Memory B cell (primary cell): ENCODE results near the gene CYTH3.

Experiments used
- ATAC-seq: fragments of 150-1000 bp; cut with Tn5 transposase; 2 replicates; pipeline ENCODE4 v1.10.0; 2021; ENCODE audit warnings: low read depth, mild to moderate bottlenecking, moderate library complexity
- DNase-seq, 2 donors: peaks; one replicate each; pipeline ENCODE4 v3.0.0; 2022; ENCODE audit warnings: low spot score in 2 of 2
- H3K27ac Mint-ChIP-seq: one replicate; pipeline ENCODE4 v1.8.0; 2022; ENCODE audit warnings: mild to moderate bottlenecking, moderate library complexity, mixed read lengths
- H3K27me3 Mint-ChIP-seq: one replicate; pipeline ENCODE4 v1.8.0; 2022; ENCODE audit warnings: mixed read lengths
- H3K36me3 Mint-ChIP-seq: one replicate; pipeline ENCODE4 v1.8.0; 2022; ENCODE audit warnings: mild to moderate bottlenecking, mixed read lengths
- H3K4me1 Mint-ChIP-seq: one replicate; pipeline ENCODE4 v1.8.0; 2022; ENCODE audit warnings: mixed read lengths
- H3K4me3 Mint-ChIP-seq: one replicate; pipeline ENCODE4 v1.8.0; 2022; ENCODE audit warnings: mild to moderate bottlenecking, moderate library complexity, mixed read lengths
- H3K9me3 Mint-ChIP-seq: one replicate; pipeline ENCODE4 v1.8.0; 2022; ENCODE audit warnings: mixed read lengths

CYTH3 gene

DNA sequence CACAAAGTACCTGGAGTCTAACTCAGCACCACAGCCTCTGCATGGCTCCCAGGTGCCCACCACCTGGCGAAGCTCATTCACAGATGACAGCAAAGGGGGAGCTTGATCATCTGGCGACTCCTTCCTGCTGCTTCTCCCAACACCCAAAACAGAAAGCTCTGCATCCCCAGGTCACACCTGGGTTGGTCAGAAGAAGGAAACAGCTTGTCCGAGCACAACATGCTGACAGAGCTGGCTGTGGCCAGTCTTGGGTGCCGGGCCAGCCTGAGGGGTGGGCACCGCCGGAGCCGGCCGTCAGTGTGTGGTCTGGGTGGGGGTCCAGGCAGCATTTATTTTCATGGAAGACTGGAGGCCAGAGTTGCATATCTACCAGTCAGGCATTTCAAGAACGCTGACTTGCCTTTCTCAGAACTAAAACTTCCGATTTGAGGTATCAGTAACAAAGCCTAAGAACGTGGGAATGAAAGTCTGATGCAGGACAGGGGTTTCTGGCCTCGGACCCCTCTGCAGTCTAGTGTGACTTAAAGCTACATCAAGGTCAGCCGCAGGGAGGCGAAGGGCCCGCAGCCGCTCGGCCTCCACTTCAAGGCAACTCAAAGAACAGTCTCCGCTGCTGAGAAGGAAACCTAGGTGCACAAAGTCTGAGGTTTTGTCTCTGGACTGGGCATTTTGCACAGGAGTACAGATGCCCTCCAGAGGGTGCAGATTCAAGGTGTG, 109.6 kb downstream of the CYTH3 start:
- no peaks in the 10 kb centered on the region for H3K27me3 Mint-ChIP-seq
- DNase-seq (no peak), ATAC-seq (no peak)
- no peak overlapping the region for H3K27ac Mint-ChIP-seq
- H3K4me1 Mint-ChIP-seq, result peaks cover 5% of the 10 kb centered on the region
- no peak overlapping the region for H3K4me3 Mint-ChIP-seq
- H3K36me3 Mint-ChIP-seq, result peaks cover 5% of the 10 kb centered on the region
- no peaks in the 10 kb centered on the region for H3K9me3 Mint-ChIP-seq

DNA sequence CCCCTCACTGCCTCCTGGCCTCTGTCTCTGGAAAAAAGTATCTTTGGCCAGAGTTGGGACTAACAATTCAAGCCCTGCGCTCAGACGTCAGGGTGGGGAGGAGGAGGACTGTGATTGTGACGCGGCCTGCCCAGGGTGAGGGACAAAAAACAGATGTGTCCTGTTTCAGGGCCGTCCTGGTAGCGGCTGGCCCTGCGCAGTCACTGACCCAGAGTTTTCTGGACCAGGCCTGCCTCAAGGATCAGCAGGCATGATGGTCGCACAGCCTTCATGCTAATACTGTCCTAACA, 110.1 kb downstream of the CYTH3 start:
- Mint-ChIP-seq H3K4me1 (peaks cover 5% of the 10 kb centered on the region), H3K27me3 (no peaks in the 10 kb centered on the region), H3K4me3 (no peak overlapping the region), H3K27ac (no peak overlapping the region), H3K9me3 (no peaks in the 10 kb centered on the region), H3K36me3 (peaks cover 7% of the 10 kb centered on the region)
- no peak for DNase-seq
- no peak for ATAC-seq

GRCh38 chr7:6161463-6162330, 110.7 kb downstream of the CYTH3 start:
- H3K27ac Mint-ChIP-seq, result no peak overlapping the region

DNA sequence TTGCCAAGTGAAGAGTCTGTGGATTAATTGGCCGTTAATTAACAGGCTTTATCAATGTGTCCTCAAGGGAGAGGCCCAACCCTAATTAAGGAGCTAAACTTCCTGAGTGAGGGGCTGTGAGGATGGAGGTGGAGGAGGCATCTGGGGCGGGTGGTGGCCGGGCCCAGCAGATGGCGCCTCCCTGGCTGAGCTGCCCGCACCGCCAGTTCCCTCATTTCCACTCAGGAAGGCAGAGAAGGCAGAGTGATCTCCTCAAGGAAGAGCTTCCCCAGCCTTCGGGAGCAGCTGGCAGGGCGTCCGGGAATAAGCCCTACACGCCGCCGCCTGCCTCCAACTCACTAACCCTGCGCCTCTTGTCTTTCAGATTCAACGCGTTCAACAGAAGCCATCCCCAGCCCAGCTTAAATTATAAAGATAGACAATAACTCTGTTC, 112.2 kb downstream of the CYTH3 start:
- no peak for DNase-seq
- H3K4me1 Mint-ChIP-seq, result no peaks in the 10 kb centered on the region

More at GRCh38 chr7:6161463-6162330, 110.7 kb downstream of the CYTH3 start:
- DNase-seq, result no peak
- H3K4me1 Mint-ChIP-seq, result peaks cover under 1% of the 10 kb centered on the region
- peaks cover 10% of the 10 kb centered on the region for H3K36me3 Mint-ChIP-seq
- no peak overlapping the region for H3K4me3 Mint-ChIP-seq
- no peaks in the 10 kb centered on the region for H3K27me3 Mint-ChIP-seq
- no peaks in the 10 kb centered on the region for H3K9me3 Mint-ChIP-seq
- ATAC-seq, result no peak

DNA sequence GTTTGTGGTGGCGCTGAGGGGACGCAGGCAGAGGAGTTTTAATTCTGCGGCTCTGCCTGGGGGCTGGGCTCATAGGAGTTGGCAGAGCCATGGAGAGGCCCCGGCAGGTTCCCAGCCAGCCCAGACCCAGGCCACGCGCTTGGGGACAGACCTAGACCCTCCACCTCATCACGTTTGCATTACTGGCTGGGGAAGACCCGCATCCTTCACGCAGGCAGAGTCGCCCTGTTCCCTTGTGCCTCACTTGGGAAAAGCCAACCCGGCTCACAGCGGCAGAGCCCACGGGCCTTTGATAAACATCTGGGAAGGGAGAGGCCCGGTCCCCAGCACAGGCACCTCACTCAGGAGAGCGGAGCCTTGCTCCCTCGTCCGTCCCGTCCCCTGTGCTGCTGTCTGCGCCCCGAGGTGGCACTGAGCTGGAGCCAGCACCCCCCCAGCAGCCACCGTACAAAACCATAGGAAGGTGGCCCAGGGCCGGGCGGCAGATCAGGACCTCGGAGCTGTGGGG, 112.8 kb downstream of the CYTH3 start:
- H3K27ac Mint-ChIP-seq, result no peak overlapping the region
- H3K4me1 Mint-ChIP-seq, result no peaks in the 10 kb centered on the region
- ATAC-seq (no peak), DNase-seq (no peak)
- H3K4me3 Mint-ChIP-seq, result no peak overlapping the region
- no peaks in the 10 kb centered on the region for H3K27me3 Mint-ChIP-seq
- H3K9me3 Mint-ChIP-seq, result no peaks in the 10 kb centered on the region
- H3K36me3 Mint-ChIP-seq, result peaks cover 24% of the 10 kb centered on the region

More for the DNA sequence above, 112.2 kb downstream of the CYTH3 start:
- ATAC-seq, result no peak
- Mint-ChIP-seq H3K9me3 (no peaks in the 10 kb centered on the region), H3K4me3 (no peak overlapping the region), H3K27me3 (no peaks in the 10 kb centered on the region), H3K36me3 (peaks cover 20% of the 10 kb centered on the region), H3K27ac (no peak overlapping the region)

DNA sequence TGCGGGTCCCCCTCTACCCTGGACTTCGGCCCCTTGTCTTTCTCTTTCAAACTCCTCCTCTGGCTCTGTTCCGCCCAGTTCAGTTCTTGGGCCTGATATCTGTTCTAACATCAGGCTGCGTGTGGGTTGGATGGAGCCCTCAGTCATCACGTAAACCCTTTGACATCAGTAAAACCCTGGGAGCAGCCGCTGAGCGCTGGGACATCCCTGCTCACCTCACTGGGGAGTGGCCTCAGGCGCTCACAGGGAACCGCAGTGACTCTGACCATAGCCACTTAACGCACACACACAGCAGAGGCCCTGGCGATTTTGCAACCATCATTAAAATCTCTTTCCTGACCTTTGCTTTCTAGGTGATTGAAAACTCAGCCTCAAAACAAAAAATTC, 113.3 kb downstream of the CYTH3 start:
- Mint-ChIP-seq H3K27me3 (no peaks in the 10 kb centered on the region), H3K4me1 (no peaks in the 10 kb centered on the region), H3K36me3 (peaks cover 24% of the 10 kb centered on the region), H3K4me3 (no peak overlapping the region), H3K9me3 (no peaks in the 10 kb centered on the region), H3K27ac (no peak overlapping the region)
- ATAC-seq (no peak), DNase-seq (no peak)

DNA sequence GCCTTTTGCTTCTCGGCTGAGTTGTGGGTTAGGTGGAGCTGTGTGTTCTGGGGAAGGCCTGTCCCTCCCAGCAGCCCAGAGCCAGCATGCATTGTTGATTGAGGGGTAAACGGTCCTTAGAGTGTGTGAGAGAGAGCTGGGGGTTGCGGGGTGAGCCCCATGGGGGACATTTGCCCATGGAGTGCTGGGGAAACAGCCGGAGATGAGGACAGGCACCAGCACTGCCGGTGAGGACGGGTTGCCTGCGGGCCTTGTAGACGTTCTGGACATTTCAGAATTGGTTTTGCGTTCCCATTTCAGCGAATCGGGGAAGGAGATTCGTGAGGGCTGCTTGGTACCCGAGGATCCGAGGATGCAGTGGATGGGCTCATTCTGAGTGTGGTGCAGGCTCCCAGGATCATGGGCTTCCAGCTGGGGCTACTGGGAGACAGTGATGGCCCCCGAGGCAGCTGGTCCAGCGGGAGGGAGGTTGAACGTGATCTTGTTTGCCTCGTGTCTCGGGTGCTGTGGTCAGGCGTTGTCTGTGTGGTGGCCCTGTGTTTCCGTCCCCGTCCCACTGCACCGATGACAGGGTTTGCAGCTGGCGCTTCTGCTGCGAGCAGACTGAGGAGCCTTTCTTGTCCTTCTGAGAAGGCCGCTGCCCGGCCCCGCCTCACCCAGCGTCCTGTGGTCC, 113.9 kb downstream of the CYTH3 start:
- peaks cover 24% of the 10 kb centered on the region for H3K36me3 Mint-ChIP-seq
- H3K4me3 Mint-ChIP-seq, result no peak overlapping the region
- H3K9me3 Mint-ChIP-seq, result no peaks in the 10 kb centered on the region
- no peaks in the 10 kb centered on the region for H3K4me1 Mint-ChIP-seq
- H3K27me3 Mint-ChIP-seq, result no peaks in the 10 kb centered on the region
- no peak overlapping the region for H3K27ac Mint-ChIP-seq
- ATAC-seq (no peak), DNase-seq (no peak)

- Mint-ChIP-seq H3K9me3 (no peaks in the 10 kb centered on the region), H3K4me3 (no peak overlapping the region), H3K27me3 (no peaks in the 10 kb centered on the region), H3K27ac (no peak overlapping the region), H3K36me3 (peaks cover 25% of the 10 kb centered on the region), H3K4me1 (no peaks in the 10 kb centered on the region)
- no peak for DNase-seq
- no peak for ATAC-seq
These were observed 114.6 kb downstream of the CYTH3 start for GRCh38 chr7:6157685-6158423.

- no peak for ATAC-seq
- Mint-ChIP-seq H3K36me3 (peaks cover 27% of the 10 kb centered on the region), H3K4me3 (no peak overlapping the region), H3K4me1 (no peaks in the 10 kb centered on the region), H3K27me3 (no peaks in the 10 kb centered on the region), H3K9me3 (no peaks in the 10 kb centered on the region), H3K27ac (no peak overlapping the region)
- no peak for DNase-seq
These were observed 115.7 kb downstream of the CYTH3 start for GRCh38 chr7:6156734-6157133.

- H3K36me3 Mint-ChIP-seq, result peaks cover 30% of the 10 kb centered on the region
These were observed 116.8 kb downstream of the CYTH3 start for GRCh38 chr7:6155596-6155995.

GRCh38 chr7:6154542-6155404, 117.7 kb downstream of the CYTH3 start:
- DNase-seq, result no peak
- Mint-ChIP-seq H3K27ac (no peak overlapping the region), H3K27me3 (no peaks in the 10 kb centered on the region), H3K4me3 (no peak overlapping the region), H3K4me1 (no peaks in the 10 kb centered on the region), H3K36me3 (peaks cover 33% of the 10 kb centered on the region), H3K9me3 (no peaks in the 10 kb centered on the region)
- ATAC-seq, result no peak

More at GRCh38 chr7:6155596-6155995, 116.8 kb downstream of the CYTH3 start:
- Mint-ChIP-seq H3K4me3 (no peak overlapping the region), H3K27ac (no peak overlapping the region), H3K9me3 (no peaks in the 10 kb centered on the region), H3K27me3 (no peaks in the 10 kb centered on the region), H3K4me1 (no peaks in the 10 kb centered on the region)
- ATAC-seq (no peak), DNase-seq (no peak)

DNA sequence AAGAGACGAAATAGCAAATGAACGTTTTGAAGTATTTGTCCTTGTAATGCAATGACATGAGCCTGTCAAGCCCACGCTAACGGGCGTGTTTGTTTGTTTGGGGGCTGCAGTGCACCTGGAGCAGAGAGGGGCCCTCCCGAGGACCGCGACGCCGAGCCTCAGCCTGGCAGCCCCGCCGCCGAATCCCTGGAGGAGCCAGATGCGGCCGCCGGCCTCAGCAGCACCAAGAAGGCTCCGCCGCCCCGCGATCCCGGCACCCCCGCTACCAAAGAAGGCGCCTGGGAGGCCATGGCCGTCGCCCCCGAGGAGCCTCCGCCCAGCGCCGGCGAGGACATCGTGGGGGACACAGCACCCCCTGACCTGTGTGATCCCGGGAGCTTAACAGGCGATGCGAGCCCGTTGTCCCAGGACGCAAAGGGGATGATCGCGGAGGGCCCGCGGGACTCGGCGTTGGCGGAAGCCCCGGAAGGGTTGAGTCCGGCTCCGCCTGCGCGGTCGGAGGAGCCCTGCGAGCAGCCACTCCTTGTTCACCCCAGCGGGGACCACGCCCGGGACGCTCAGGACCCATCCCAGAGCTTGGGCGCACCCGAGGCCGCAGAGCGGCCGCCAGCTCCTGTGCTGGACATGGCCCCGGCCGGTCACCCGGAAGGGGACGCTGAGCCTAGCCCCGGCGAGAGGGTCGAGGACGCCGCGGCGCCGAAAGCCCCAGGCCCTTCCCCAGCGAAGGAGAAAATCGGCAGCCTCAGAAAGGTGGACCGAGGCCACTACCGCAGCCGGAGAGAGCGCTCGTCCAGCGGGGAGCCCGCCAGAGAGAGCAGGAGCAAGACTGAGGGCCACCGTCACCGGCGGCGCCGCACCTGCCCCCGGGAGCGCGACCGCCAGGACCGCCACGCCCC, 118.5 kb downstream of the CYTH3 start:
- H3K36me3 Mint-ChIP-seq, result peaks cover 40% of the 10 kb centered on the region

More for the DNA sequence above, 118.5 kb downstream of the CYTH3 start:
- DNase-seq (no peak), ATAC-seq (no peak)
- Mint-ChIP-seq H3K4me3 (no peak overlapping the region), H3K27ac (no peak overlapping the region), H3K4me1 (no peaks in the 10 kb centered on the region), H3K27me3 (no peaks in the 10 kb centered on the region), H3K9me3 (no peaks in the 10 kb centered on the region)
